HepG2 (cell line): Measurements from ENCODE around the gene SMYD5. TPM values are rescaled to one million over a fixed set of nuclear protein-coding genes. Genes with fewer than 3 reads are reported as not detected.

Experiments used
- ATAC-seq: fragments of 200-7000 bp; cut with Tn5 transposase; 3 replicates; pipeline ENCODE4 v1.9.1; 2020; ENCODE audit warnings: mild to moderate bottlenecking, moderate library complexity
- BruUV-seq: library from RNA; stranded (reverse); fragments of 400-500 nt; replicated peaks from 2 replicates; lab custom pipeline; 2021; lab: Mats Ljungman, UMichigan
- CTCF ChIA-PET: fragments of 300-600 bp; formaldehyde crosslinking; extraction: SDS; loops from one replicate; lab custom pipeline; 2021; ENCODE audit warnings: low total read pairs, inconsistent platforms, low intra/inter-chr PET ratio; lab: Yijun Ruan, JAX
- POLR2A ChIA-PET: fragments of 350-600 bp; sonication (Branson Sonifier 250); formaldehyde crosslinking; loops from one replicate; lab custom pipeline; 2020; ENCODE audit warnings: antibody characterized with exemption, inconsistent platforms; lab: Yijun Ruan, JAX
- DNase-seq: peaks from one replicate; pipeline ENCODE4 v3.0.0-alpha.2; 2015; ENCODE audit warnings: low spot score
- FAIRE-seq: peaks from 3 replicates; lab custom pipeline; 2011; peaks lifted over from hg19 to GRCh38; lab: Jason Lieb, UNC
- H2AFZ ChIP-seq: one replicate; pipeline ENCODE4 v1.6.1; 2011; ENCODE audit warnings: low read length, inconsistent platforms
- H3K27ac ChIP-seq: fragments of 300-600 bp; 3 replicates; pipeline ENCODE4 v1.8.0; 2011; ENCODE audit warnings: mixed run types, mild to moderate bottlenecking, mixed read lengths, low read length, inconsistent platforms; ENCODE audit not compliant: insufficient read depth; ENCODE audit errors: extremely low read length
- H3K27me3 ChIP-seq, 2 experiments: fragments of 200-600 bp in 1 of 2; 2 replicates in 1 of 2; 3 replicates in 1 of 2; pipeline versions ENCODE4 v1.6.0 to v1.8.0; 2011; ENCODE audit warnings: low read length in 2 of 2, mild to moderate bottlenecking in 2 of 2, moderate library complexity in 2 of 2, inconsistent platforms in 1 of 2; ENCODE audit not compliant: insufficient read depth in 2 of 2, control insufficient read depth in 1 of 2
- H3K36me3 ChIP-seq, 2 experiments: fragments of 200-600 bp in 1 of 2; replicated peaks in 1 of 2; 2 replicates in 1 of 2; 3 replicates in 1 of 2; pipeline versions ENCODE4 v1.5.1 to v1.8.0; 2011; ENCODE audit warnings: low read length in 2 of 2, inconsistent platforms in 1 of 2; ENCODE audit not compliant: insufficient read depth in 2 of 2, control insufficient read depth in 1 of 2
- H3K4me1 ChIP-seq: 2 replicates; pipeline ENCODE4 v1.5.1; 2012; ENCODE audit warnings: low read length, inconsistent platforms; ENCODE audit not compliant: insufficient read depth
- H3K4me2 ChIP-seq: 2 replicates; pipeline ENCODE4 v1.6.0; 2011; ENCODE audit warnings: low read depth, low read length, inconsistent platforms
- H3K4me3 ChIP-seq, 3 experiments: fragments of 200-600 bp in 1 of 3; sonication (generic), shearing (Covaris generic) in 1 of 3; replicated peaks in 1 of 3; 2 replicates each; pipeline ENCODE4 v1.5.1; 2011 to 2016; ENCODE audit warnings: low read length in 3 of 3, inconsistent platforms in 2 of 3, low read depth in 2 of 3, mild to moderate bottlenecking in 2 of 3, control low read depth in 1 of 3, mixed read lengths in 1 of 3; ENCODE audit not compliant: insufficient read depth in 1 of 3
- H3K79me2 ChIP-seq: one replicate; pipeline ENCODE4 v1.6.1; 2011; ENCODE audit warnings: low read length, inconsistent platforms; ENCODE audit not compliant: insufficient read depth
- H3K9ac ChIP-seq: 2 replicates; pipeline ENCODE4 v1.6.0; 2011; ENCODE audit warnings: mild to moderate bottlenecking, low read depth, low read length, inconsistent platforms; ENCODE audit not compliant: insufficient read depth
- H3K9me3 ChIP-seq: 2 replicates; pipeline ENCODE4 v1.5.1; 2012; ENCODE audit warnings: mild to moderate bottlenecking, low read length
- H4K20me1 ChIP-seq: 2 replicates; pipeline ENCODE4 v1.6.0; 2011; ENCODE audit warnings: inconsistent platforms, mild to moderate bottlenecking, low read length, moderate library complexity; ENCODE audit not compliant: insufficient read depth
- AGO2 ChIP-seq: fragments of 200-400 bp; formaldehyde crosslinking; optimal IDR thresholded peaks from 2 replicates; pipeline ENCODE3; 2017; ENCODE audit warnings: mild to moderate bottlenecking, low read depth, low read length, moderate library complexity
- POLR2AphosphoS5 ChIP-seq: IDR thresholded peaks from 2 replicates; pipeline ENCODE4 v1.6.1; 2012; ENCODE audit warnings: low read depth, low read length
- POLR2G ChIP-seq: fragments of 200-400 bp; formaldehyde crosslinking; IDR thresholded peaks from 2 replicates; pipeline ENCODE4 v1.6.1; 2018; ENCODE audit warnings: mild to moderate bottlenecking, low read depth, low read length, moderate library complexity
- SMARCE1 ChIP-seq: fragments of 450-650 bp; IDR thresholded peaks from 2 replicates; pipeline ENCODE4 v1.6.1; 2017; ENCODE audit warnings: borderline replicate concordance
- ZFP91 ChIP-seq: sonication (generic); formaldehyde crosslinking; IDR thresholded peaks from 2 replicates; pipeline ENCODE4 v1.9.0; 2022; ENCODE audit warnings: missing genetic modification reagents, mild to moderate bottlenecking, borderline replicate concordance
- ZNF335 ChIP-seq: sonication (generic); formaldehyde crosslinking; IDR thresholded peaks from 2 replicates; pipeline ENCODE4 v1.4.0; 2020; ENCODE audit warnings: missing genetic modification reagents
- ZNF768 ChIP-seq: sonication (generic); formaldehyde crosslinking; IDR thresholded peaks from 2 replicates; pipeline ENCODE4 v1.4.0; 2020; ENCODE audit warnings: missing genetic modification reagents
- ZNF83 ChIP-seq: sonication (generic); formaldehyde crosslinking; IDR thresholded peaks from 2 replicates; pipeline ENCODE4 v1.4.0; 2020; ENCODE audit warnings: missing genetic modification reagents, mild to moderate bottlenecking, borderline replicate concordance
- WGBS: methylation state at CpG from one replicate; pipeline ENCODE4 v1.1.6; 2017; ENCODE audit warnings: low lambda C conversion rate; 5-methylcytosine and 5-hydroxymethylcytosine counted together
- in situ Hi-C: cut with HindIII; loops from 2 replicates; pipeline ENCODE4 v1.10.0; 2017; ENCODE audit warnings: low pct_unique_long_range_greater_than_20kb; ENCODE audit not compliant: extremely low pct_ligation_motif_present
- intact Hi-C: fragments of 100-400 bp; cut with micrococcal nuclease; formaldehyde crosslinking; loops from one replicate; pipeline ENCODE4 v1.10.0; 2022; ENCODE audit not compliant: unreplicated experiment
- polyA plus RNA-seq, 8 experiments: library from polyadenylated mRNA; depleted of rRNA in 3 of 8; stranded (reverse) in 7 of 8; unstranded in 1 of 8; fragments of >200 nt; fragmentation: Illumina TruSeq in 4 of 8; extraction: Trizol in 4 of 8; gene quantifications; 2 replicates each; pipeline versions ENCODE4 v1.2.1 to v1.2.3, GENCODE V29; 2011 to 2016; ENCODE audit warnings: low read depth in 4 of 8, missing spikeins in 1 of 8, mixed read lengths in 1 of 8; ENCODE audit not compliant: insufficient read depth in 1 of 8
- total RNA-seq, 5 experiments: library from RNA; depleted of rRNA; stranded (reverse); fragments of >200 nt; fragmentation: Illumina TruSeq; extraction: Trizol; gene quantifications; 2 replicates each; pipeline ENCODE4 v1.2.3, GENCODE V29; 2016; ENCODE audit warnings: low read depth in 1 of 5

The SMYD5 gene
- total and polyA plus RNA-seq, 2 of the 13 experiments (the other 11 are each of a cell fraction or from before 2014, with no cell fraction given): 55.8 to 70.4 TPM

GRCh38 chr2:73223821-73224220 lies 9.8 kb downstream of the SMYD5 start (continued):
- TF ChIP-seq ZNF335 (CRISPR knock-in tag) (no peak), ZNF768 (CRISPR knock-in tag) (no peak)

- Histone ChIP-seq H2AFZ (no peak overlapping the region), H3K36me3 (peaks cover 44 to 80% of the 10 kb centered on the region in 2 experiments), H3K9ac (no peak overlapping the region), H3K4me1 (no peaks in the 10 kb centered on the region), H3K27ac (no peak overlapping the region), H3K4me2 (no peak overlapping the region), H3K27me3 (no peaks in the 10 kb centered on the region), H3K79me2 (no peaks in the 10 kb centered on the region), H4K20me1 (no peaks in the 10 kb centered on the region), H3K4me3 (no peak overlapping the region), H3K9me3 (no peaks in the 10 kb centered on the region)
- FAIRE-seq (no peak), ATAC-seq (peak; percentile 10; the same call in 2 of the 3 replicates), DNase-seq (no peak)
- ChIA-PET CTCF (no interaction called here), POLR2A (interaction anchor here (0.8 to 3.8 kb wide), 5 partner anchors 8 to 31 kb away, joined by 3 to 22 read pairs (median 4); partner anchors contain the start of genes CCT7 and PRADC1)
- in situ Hi-C loops (no loop called here), intact Hi-C loops (no loop called here)
- no TSS peak for BruUV-seq
- TF ChIP-seq SMARCE1 (no peak), AGO2 (peak; percentile 34)
- WGBS: 97% methylated on average over 9 of the region's 9 CpGs
These were observed 11.7 kb downstream of the SMYD5 start for GRCh38 chr2:73225513-73226360.

- Histone ChIP-seq H3K9me3 (no peaks in the 10 kb centered on the region), H3K27me3 (no peaks in the 10 kb centered on the region), H2AFZ (no peak overlapping the region), H4K20me1 (no peaks in the 10 kb centered on the region), H3K79me2 (no peaks in the 10 kb centered on the region), H3K9ac (no peak overlapping the region), H3K36me3 (peaks cover 36 to 66% of the 10 kb centered on the region in 2 experiments), H3K4me1 (peaks cover under 1% of the 10 kb centered on the region), H3K27ac (no peak overlapping the region), H3K4me2 (no peak overlapping the region), H3K4me3 (no peak overlapping the region)
- ATAC-seq: no peak
- WGBS: 98% methylated on average over 3 of the region's 3 CpGs
- no peak for TF ChIP-seq ZNF83 (CRISPR knock-in tag)
- TF ChIP-seq POLR2G: peak; percentile 26; the same call in 1 of the 2 replicates
- TF ChIP-seq POLR2AphosphoS5: peak; percentile 32; the same call in 1 of the 2 replicates
- 0 out of 2 replicates have a peak, but pooled peaks have one; percentile 14 for TF ChIP-seq ZFP91 (CRISPR knock-in tag)
- no peak for DNase-seq
- no TSS peak for BruUV-seq
- POLR2A ChIA-PET: interaction anchor here (0.7 to 2.2 kb wide), 3 partner anchors 12 to 18 kb away, joined by 3 to 8 read pairs (median 3); no protein-coding TSS in a partner anchor
- no peak for FAIRE-seq
- intact Hi-C loops (no loop called here), in situ Hi-C loops (no loop called here)
- CTCF ChIA-PET: no interaction called here
These were observed 13.0 kb downstream of the SMYD5 start for GRCh38 chr2:73227086-73227485.
